ENCODE measurements around the gene TMEM132C.

DNA sequence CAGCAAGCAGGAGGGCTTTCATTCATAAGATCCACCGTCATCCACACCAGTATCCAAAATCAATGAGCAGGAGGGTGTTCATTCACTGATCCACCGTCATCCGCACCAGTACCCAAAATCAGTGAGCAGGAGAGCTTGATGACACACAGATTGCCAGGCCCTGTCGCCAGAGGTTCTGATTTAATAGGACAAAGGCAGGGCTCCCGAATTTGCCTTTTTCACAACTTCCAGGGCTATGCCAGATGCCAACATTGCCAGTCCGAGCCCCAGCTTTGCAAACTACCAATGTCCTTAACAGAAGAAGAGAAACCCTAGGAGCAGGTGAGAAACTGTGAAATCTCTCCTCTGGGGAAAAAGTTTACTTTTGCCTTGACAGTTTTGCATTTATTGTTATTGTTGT is 441.8 kb downstream of the TMEM132C start:
- TF ChIP-seq, protein P1, sequence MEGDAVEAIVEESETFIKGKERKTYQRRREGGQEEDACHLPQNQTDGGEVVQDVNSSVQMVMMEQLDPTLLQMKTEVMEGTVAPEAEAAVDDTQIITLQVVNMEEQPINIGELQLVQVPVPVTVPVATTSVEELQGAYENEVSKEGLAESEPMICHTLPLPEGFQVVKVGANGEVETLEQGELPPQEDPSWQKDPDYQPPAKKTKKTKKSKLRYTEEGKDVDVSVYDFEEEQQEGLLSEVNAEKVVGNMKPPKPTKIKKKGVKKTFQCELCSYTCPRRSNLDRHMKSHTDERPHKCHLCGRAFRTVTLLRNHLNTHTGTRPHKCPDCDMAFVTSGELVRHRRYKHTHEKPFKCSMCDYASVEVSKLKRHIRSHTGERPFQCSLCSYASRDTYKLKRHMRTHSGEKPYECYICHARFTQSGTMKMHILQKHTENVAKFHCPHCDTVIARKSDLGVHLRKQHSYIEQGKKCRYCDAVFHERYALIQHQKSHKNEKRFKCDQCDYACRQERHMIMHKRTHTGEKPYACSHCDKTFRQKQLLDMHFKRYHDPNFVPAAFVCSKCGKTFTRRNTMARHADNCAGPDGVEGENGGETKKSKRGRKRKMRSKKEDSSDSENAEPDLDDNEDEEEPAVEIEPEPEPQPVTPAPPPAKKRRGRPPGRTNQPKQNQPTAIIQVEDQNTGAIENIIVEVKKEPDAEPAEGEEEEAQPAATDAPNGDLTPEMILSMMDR (IDR thresholded peaks at IDR 0.05; ENCODE audit: low read depth, low read length, missing input control), result no peak
- no peak for TF ChIP-seq YY1 (IDR thresholded peaks at IDR 0.05)
- TF ChIP-seq, protein P2, sequence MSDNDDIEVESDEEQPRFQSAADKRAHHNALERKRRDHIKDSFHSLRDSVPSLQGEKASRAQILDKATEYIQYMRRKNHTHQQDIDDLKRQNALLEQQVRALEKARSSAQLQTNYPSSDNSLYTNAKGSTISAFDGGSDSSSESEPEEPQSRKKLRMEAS (IDR thresholded peaks at IDR 0.05), result no peak
- TF ChIP-seq, protein P3, sequence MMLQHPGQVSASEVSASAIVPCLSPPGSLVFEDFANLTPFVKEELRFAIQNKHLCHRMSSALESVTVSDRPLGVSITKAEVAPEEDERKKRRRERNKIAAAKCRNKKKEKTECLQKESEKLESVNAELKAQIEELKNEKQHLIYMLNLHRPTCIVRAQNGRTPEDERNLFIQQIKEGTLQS (IDR thresholded peaks at IDR 0.05), result no peak
- TF ChIP-seq, protein P4, sequence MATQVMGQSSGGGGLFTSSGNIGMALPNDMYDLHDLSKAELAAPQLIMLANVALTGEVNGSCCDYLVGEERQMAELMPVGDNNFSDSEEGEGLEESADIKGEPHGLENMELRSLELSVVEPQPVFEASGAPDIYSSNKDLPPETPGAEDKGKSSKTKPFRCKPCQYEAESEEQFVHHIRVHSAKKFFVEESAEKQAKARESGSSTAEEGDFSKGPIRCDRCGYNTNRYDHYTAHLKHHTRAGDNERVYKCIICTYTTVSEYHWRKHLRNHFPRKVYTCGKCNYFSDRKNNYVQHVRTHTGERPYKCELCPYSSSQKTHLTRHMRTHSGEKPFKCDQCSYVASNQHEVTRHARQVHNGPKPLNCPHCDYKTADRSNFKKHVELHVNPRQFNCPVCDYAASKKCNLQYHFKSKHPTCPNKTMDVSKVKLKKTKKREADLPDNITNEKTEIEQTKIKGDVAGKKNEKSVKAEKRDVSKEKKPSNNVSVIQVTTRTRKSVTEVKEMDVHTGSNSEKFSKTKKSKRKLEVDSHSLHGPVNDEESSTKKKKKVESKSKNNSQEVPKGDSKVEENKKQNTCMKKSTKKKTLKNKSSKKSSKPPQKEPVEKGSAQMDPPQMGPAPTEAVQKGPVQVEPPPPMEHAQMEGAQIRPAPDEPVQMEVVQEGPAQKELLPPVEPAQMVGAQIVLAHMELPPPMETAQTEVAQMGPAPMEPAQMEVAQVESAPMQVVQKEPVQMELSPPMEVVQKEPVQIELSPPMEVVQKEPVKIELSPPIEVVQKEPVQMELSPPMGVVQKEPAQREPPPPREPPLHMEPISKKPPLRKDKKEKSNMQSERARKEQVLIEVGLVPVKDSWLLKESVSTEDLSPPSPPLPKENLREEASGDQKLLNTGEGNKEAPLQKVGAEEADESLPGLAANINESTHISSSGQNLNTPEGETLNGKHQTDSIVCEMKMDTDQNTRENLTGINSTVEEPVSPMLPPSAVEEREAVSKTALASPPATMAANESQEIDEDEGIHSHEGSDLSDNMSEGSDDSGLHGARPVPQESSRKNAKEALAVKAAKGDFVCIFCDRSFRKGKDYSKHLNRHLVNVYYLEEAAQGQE (IDR thresholded peaks at IDR 0.05), result no peak
- no peak for TF ChIP-seq RXRA (IDR thresholded peaks at IDR 0.05)

Data from liver (tissue), 3 donors.